Bronchial epithelial cell (primary cell): ENCODE results near the gene DZIP1L. TPM values are rescaled to one million over a fixed set of nuclear protein-coding genes. Genes with fewer than 3 reads are reported as not detected.

Experiments
- DNase-seq: peaks from one replicate; pipeline ENCODE4 v3.0.0-alpha.2; 2010; ENCODE audit warnings: low read depth
- FAIRE-seq: peaks from 2 replicates; lab custom pipeline; 2011; peaks lifted over from hg19 to GRCh38; lab: Jason Lieb, UNC
- H3K27me3 ChIP-seq: 2 replicates; pipeline ENCODE4 v1.5.1; 2011; ENCODE audit warnings: low read length; ENCODE audit not compliant: control insufficient read depth, insufficient read depth
- H3K36me3 ChIP-seq: 2 replicates; pipeline ENCODE4 v1.5.1; 2011; ENCODE audit warnings: low read length; ENCODE audit not compliant: control insufficient read depth, insufficient read depth
- H3K4me3 ChIP-seq: 2 replicates; pipeline ENCODE4 v1.5.1; 2011; ENCODE audit warnings: mild to moderate bottlenecking, low read depth, low read length, control low read depth
- total RNA-seq: library from RNA; depleted of rRNA; stranded (reverse); fragments of >200 nt; gene quantifications from 2 replicates; pipeline ENCODE4 v1.2.1, GENCODE V29; 2014
- TF ChIP-seq, protein P1 (sequence below): IDR thresholded peaks from 2 replicates; pipeline ENCODE4 v1.5.1; 2011; ENCODE audit warnings: mild to moderate bottlenecking, moderate library complexity, low read length, control low read depth, inconsistent platforms; ENCODE audit not compliant: insufficient read depth, severe bottlenecking

Gene DZIP1L
- total RNA-seq, 1 donor from 2014 or later, result 2.1 TPM

- DNase-seq (no peak), FAIRE-seq (no peak)
- TF ChIP-seq, protein P1, sequence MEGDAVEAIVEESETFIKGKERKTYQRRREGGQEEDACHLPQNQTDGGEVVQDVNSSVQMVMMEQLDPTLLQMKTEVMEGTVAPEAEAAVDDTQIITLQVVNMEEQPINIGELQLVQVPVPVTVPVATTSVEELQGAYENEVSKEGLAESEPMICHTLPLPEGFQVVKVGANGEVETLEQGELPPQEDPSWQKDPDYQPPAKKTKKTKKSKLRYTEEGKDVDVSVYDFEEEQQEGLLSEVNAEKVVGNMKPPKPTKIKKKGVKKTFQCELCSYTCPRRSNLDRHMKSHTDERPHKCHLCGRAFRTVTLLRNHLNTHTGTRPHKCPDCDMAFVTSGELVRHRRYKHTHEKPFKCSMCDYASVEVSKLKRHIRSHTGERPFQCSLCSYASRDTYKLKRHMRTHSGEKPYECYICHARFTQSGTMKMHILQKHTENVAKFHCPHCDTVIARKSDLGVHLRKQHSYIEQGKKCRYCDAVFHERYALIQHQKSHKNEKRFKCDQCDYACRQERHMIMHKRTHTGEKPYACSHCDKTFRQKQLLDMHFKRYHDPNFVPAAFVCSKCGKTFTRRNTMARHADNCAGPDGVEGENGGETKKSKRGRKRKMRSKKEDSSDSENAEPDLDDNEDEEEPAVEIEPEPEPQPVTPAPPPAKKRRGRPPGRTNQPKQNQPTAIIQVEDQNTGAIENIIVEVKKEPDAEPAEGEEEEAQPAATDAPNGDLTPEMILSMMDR, result no peak
- peaks cover 2% of the 10 kb centered on the region for H3K36me3 ChIP-seq
- no peaks in the 10 kb centered on the region for H3K27me3 ChIP-seq
- H3K4me3 ChIP-seq, result no peak overlapping the region
Observed at GRCh38 chr3:138062626-138063025, 52.8 kb downstream of the DZIP1L start.

GRCh38 chr3:138062037-138062436 lies 53.4 kb downstream of the DZIP1L start:
- DNase-seq (no peak), FAIRE-seq (no peak)
- TF ChIP-seq, protein P1, result no peak
- H3K4me3 ChIP-seq, result no peak overlapping the region
- no peaks in the 10 kb centered on the region for H3K27me3 ChIP-seq
- peaks cover 2% of the 10 kb centered on the region for H3K36me3 ChIP-seq

DNA sequence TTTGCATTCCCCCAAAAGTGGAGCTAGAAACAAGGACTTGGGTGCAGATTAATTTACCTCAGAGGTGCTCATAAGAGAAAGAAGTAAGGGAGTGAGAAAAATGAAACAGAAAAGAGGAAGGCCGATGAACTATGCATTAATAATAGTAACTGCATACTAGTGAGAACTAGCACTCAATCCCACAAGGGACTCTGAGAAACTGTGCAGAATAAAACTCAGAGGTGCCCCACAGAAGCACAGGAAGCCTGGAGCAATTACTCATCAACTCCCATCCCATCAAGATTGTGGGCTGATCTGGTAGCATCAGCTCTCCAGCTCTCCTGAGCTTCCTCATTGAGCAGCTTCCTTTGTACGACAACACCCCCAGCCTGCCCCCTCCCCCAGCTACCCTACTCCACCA lies 54.6 kb downstream of the DZIP1L start:
- Histone ChIP-seq H3K36me3 (no peaks in the 10 kb centered on the region), H3K27me3 (no peaks in the 10 kb centered on the region), H3K4me3 (no peak overlapping the region)
- FAIRE-seq, result no peak
- no peak for DNase-seq
- TF ChIP-seq, protein P1, result no peak

DNA sequence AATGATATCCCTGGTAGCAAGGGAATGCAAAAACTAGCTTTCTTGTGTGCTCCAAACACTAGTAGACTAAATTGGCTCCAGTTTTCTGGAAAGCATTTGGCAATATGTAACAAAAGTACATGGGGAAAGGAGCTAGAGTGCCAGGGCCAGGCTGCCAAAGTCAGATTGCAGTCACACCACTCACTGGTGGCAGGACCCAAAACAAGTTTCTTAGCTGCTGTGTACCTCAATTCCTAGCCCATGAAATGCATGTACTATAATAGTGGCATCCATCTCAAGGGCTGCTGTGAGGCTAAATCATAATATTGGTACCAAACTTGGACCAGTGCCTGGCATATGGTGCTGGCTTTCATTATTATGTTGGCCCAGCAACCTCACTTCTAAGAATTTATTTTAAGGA lies 56.1 kb downstream of the DZIP1L start:
- TF ChIP-seq, protein P1, result no peak
- DNase-seq, result no peak
- Histone ChIP-seq H3K27me3 (no peaks in the 10 kb centered on the region), H3K4me3 (no peak overlapping the region), H3K36me3 (no peaks in the 10 kb centered on the region)
- FAIRE-seq, result no peak

GRCh38 chr3:138057384-138057783 lies 58.0 kb downstream of the DZIP1L start:
- H3K36me3 ChIP-seq, result no peaks in the 10 kb centered on the region
- FAIRE-seq, result no peak
- H3K27me3 ChIP-seq, result no peaks in the 10 kb centered on the region
- DNase-seq, result no peak
- no peak overlapping the region for H3K4me3 ChIP-seq
- TF ChIP-seq, protein P1, result no peak

- no peak for DNase-seq
- TF ChIP-seq, protein P1, result no peak
- FAIRE-seq, result no peak
Observed at GRCh38 chr3:138054057-138054456, 61.4 kb downstream of the DZIP1L start.

More at GRCh38 chr3:138054057-138054456, 61.4 kb downstream of the DZIP1L start:
- no peaks in the 10 kb centered on the region for H3K27me3 ChIP-seq
- no peak overlapping the region for H3K4me3 ChIP-seq
- H3K36me3 ChIP-seq, result no peaks in the 10 kb centered on the region
